SU-DHL-6 (cell line): ENCODE data around the gene PTPRN2.

Experiments
- H2AFZ ChIP-seq: fragments of 200-600 bp; sonication (generic); 2 replicates; pipeline ENCODE4 v1.6.1; 2014; ENCODE audit warnings: low read depth, mild to moderate bottlenecking, moderate library complexity, mixed read lengths, antibody characterized with exemption, low read length; ENCODE audit not compliant: severe bottlenecking
- H3F3A ChIP-seq: fragments of 200-600 bp; shearing (Covaris generic); 2 replicates; pipeline ENCODE4 v1.6.0; 2016; ENCODE audit warnings: antibody characterized with exemption, mild to moderate bottlenecking; ENCODE audit not compliant: insufficient read depth
- H3K27ac ChIP-seq: fragments of 200-600 bp; sonication (generic); 2 replicates; pipeline ENCODE4 v1.5.1; 2016; ENCODE audit warnings: low read depth, mild to moderate bottlenecking, low read length, moderate library complexity, mixed read lengths
- H3K27me3 ChIP-seq: fragments of 200-600 bp; sonication (generic), shearing (Covaris generic); 2 replicates; pipeline ENCODE4 v1.6.0; 2014; ENCODE audit warnings: mild to moderate bottlenecking, low read length
- H3K36me3 ChIP-seq: fragments of 200-600 bp; sonication (generic); 2 replicates; pipeline ENCODE4 v1.6.1; 2014; ENCODE audit warnings: mild to moderate bottlenecking, low read length, mixed read lengths
- H3K4me2 ChIP-seq: fragments of 300-600, 200-600 bp; shearing (Covaris generic), sonication (generic); 2 replicates; pipeline ENCODE4 v1.6.0; 2014; ENCODE audit warnings: low read length, low read depth, mild to moderate bottlenecking; ENCODE audit not compliant: poor library complexity, severe bottlenecking
- H3K4me3 ChIP-seq: fragments of 200-600 bp; sonication (generic); 2 replicates; pipeline ENCODE4 v1.5.1; 2014; ENCODE audit warnings: antibody characterized with exemption, low read length, mild to moderate bottlenecking, mixed read lengths; ENCODE audit not compliant: insufficient read depth, poor library complexity, severe bottlenecking
- H3K79me2 ChIP-seq: fragments of 200-600 bp; sonication (generic); 2 replicates; pipeline ENCODE4 v1.6.1; 2014; ENCODE audit warnings: mild to moderate bottlenecking, low read length, moderate library complexity; ENCODE audit not compliant: insufficient read depth
- H3K9ac ChIP-seq: fragments of 200-600 bp; sonication (generic); 2 replicates; pipeline ENCODE4 v1.7.0; 2014; ENCODE audit warnings: mild to moderate bottlenecking, low read length
- H3K9me2 ChIP-seq: fragments of 200-600 bp; sonication (generic); replicated peaks from 2 replicates; pipeline ENCODE4 v1.6.1; 2014; ENCODE audit warnings: low read length; ENCODE audit not compliant: insufficient read depth
- H3K9me3 ChIP-seq: fragments of 200-600 bp; sonication (generic); 2 replicates; pipeline ENCODE4 v1.6.1; 2014; ENCODE audit warnings: low read length, mixed read lengths; ENCODE audit not compliant: insufficient read depth
- H4K20me1 ChIP-seq: fragments of 200-600 bp; sonication (generic); 2 replicates; pipeline ENCODE4 v1.6.1; 2014; ENCODE audit warnings: low read depth, mild to moderate bottlenecking, antibody characterized with exemption, low read length, moderate library complexity, mixed read lengths
- CTCF ChIP-seq: fragments of 200-600 bp; sonication (generic); IDR thresholded peaks from one replicate; pipeline ENCODE4 v1.5.1; 2017; ENCODE audit warnings: antibody characterized with exemption, mild to moderate bottlenecking, low read length, moderate library complexity; ENCODE audit not compliant: insufficient read depth, poor library complexity, severe bottlenecking
- EZH2phosphoT487 ChIP-seq: fragments of 200-600 bp; sonication (generic), shearing (Covaris generic); conservative IDR thresholded peaks from 2 replicates; pipeline ENCODE4 v1.6.1; 2018; ENCODE audit warnings: mild to moderate bottlenecking, antibody characterized with exemption, low read length, moderate library complexity, mixed read lengths

PTPRN2 gene

GRCh38 chr7:157990226-157990880 lies 597.3 kb downstream of the PTPRN2 start:
- H3K4me3 ChIP-seq: no peak overlapping the region
- no peaks in the 10 kb centered on the region for H3K27me3 ChIP-seq
- H3K27ac ChIP-seq: no peak overlapping the region
- no peaks in the 10 kb centered on the region for H3F3A ChIP-seq
- no peak overlapping the region for H3K4me2 ChIP-seq
- no peaks in the 10 kb centered on the region for H3K9me2 ChIP-seq
- H3K9ac ChIP-seq: no peak overlapping the region
- H3K79me2 ChIP-seq: no peaks in the 10 kb centered on the region
- TF ChIP-seq EZH2phosphoT487: no peak
- TF ChIP-seq CTCF: no peak
- H3K9me3 ChIP-seq: no peaks in the 10 kb centered on the region
- no peaks in the 10 kb centered on the region for H3K36me3 ChIP-seq
- H4K20me1 ChIP-seq: no peaks in the 10 kb centered on the region
- no peak overlapping the region for H2AFZ ChIP-seq

GRCh38 chr7:157989589-157989988 lies 598.0 kb downstream of the PTPRN2 start:
- H3K9me2 ChIP-seq: no peaks in the 10 kb centered on the region
- no peak overlapping the region for H2AFZ ChIP-seq
- H3K36me3 ChIP-seq: no peaks in the 10 kb centered on the region
- H4K20me1 ChIP-seq: no peaks in the 10 kb centered on the region
- no peak overlapping the region for H3K27ac ChIP-seq
- H3K79me2 ChIP-seq: no peaks in the 10 kb centered on the region
- H3F3A ChIP-seq: no peaks in the 10 kb centered on the region
- TF ChIP-seq EZH2phosphoT487 (no peak), CTCF (no peak)
- H3K27me3 ChIP-seq: no peaks in the 10 kb centered on the region
- H3K9ac ChIP-seq: no peak overlapping the region
- no peak overlapping the region for H3K4me3 ChIP-seq
- H3K9me3 ChIP-seq: no peaks in the 10 kb centered on the region
- no peak overlapping the region for H3K4me2 ChIP-seq

GRCh38 chr7:157987906-157988305 lies 599.7 kb downstream of the PTPRN2 start:
- Histone ChIP-seq H3K36me3 (no peaks in the 10 kb centered on the region), H3K9ac (no peak overlapping the region), H3K9me2 (no peaks in the 10 kb centered on the region), H2AFZ (no peak overlapping the region), H3F3A (no peaks in the 10 kb centered on the region), H3K4me2 (no peak overlapping the region), H4K20me1 (no peaks in the 10 kb centered on the region), H3K9me3 (no peaks in the 10 kb centered on the region), H3K27me3 (no peaks in the 10 kb centered on the region), H3K27ac (no peak overlapping the region), H3K79me2 (no peaks in the 10 kb centered on the region), H3K4me3 (no peak overlapping the region)
- TF ChIP-seq CTCF (no peak), EZH2phosphoT487 (no peak)
